Smooth muscle cell (in vitro differentiated cells): ENCODE measurements around the gene ING5. TPM values are rescaled to one million over a fixed set of nuclear protein-coding genes. Genes with fewer than 3 reads are reported as not detected.

Experiments used
- DNase-seq: peaks from one replicate; lab custom pipeline; 2025; ENCODE audit not compliant: unreplicated experiment; lab: John Stamatoyannopoulos, UW
- H2AFZ ChIP-seq: fragments of 200-600 bp; sonication (generic); 2 replicates; pipeline ENCODE4 v1.6.0; 2016; ENCODE audit warnings: antibody characterized with exemption, low read depth, mild to moderate bottlenecking
- H3F3A ChIP-seq: fragments of 200-600 bp; sonication (generic); 2 replicates; pipeline ENCODE4 v1.6.0; 2017; ENCODE audit warnings: antibody characterized with exemption, low read depth
- H3K27ac ChIP-seq: fragments of 200-600 bp; sonication (generic); 2 replicates; pipeline ENCODE4 v1.5.1; 2016; ENCODE audit warnings: low read depth, mild to moderate bottlenecking
- H3K27me3 ChIP-seq: fragments of 200-600 bp; sonication (generic); 2 replicates; pipeline ENCODE4 v1.6.1; 2016; ENCODE audit warnings: low read depth, mild to moderate bottlenecking
- H3K36me3 ChIP-seq: fragments of 200-600 bp; sonication (generic); 2 replicates; pipeline ENCODE4 v1.5.1; 2016; ENCODE audit warnings: low read depth
- H3K4me1 ChIP-seq: fragments of 200-600 bp; sonication (generic); 2 replicates; pipeline ENCODE4 v1.5.1; 2016; ENCODE audit warnings: low read depth
- H3K4me2 ChIP-seq: fragments of 200-600 bp; sonication (generic); 2 replicates; pipeline ENCODE4 v1.6.0; 2016; ENCODE audit warnings: mild to moderate bottlenecking
- H3K4me3 ChIP-seq: fragments of 200-600 bp; sonication (generic); 2 replicates; pipeline ENCODE4 v1.5.1; 2016; ENCODE audit warnings: mild to moderate bottlenecking
- H3K79me2 ChIP-seq: fragments of 200-600 bp; sonication (generic); 2 replicates; pipeline ENCODE4 v1.6.0; 2016; ENCODE audit warnings: low read depth, mild to moderate bottlenecking
- H3K9ac ChIP-seq: fragments of 200-600 bp; sonication (generic); 2 replicates; pipeline ENCODE4 v1.6.0; 2016; ENCODE audit warnings: low read depth
- H3K9me3 ChIP-seq: fragments of 200-600 bp; sonication (generic); replicated peaks from 2 replicates; pipeline ENCODE4 v1.5.1; 2016; ENCODE audit warnings: low read depth
- H4K20me1 ChIP-seq: fragments of 200-600 bp; sonication (generic); 2 replicates; pipeline ENCODE4 v1.6.0; 2016; ENCODE audit warnings: low read depth
- WGBS: methylation state at CpG from one replicate; pipeline ENCODE4 v1.1.7; 2016; ENCODE audit warnings: low lambda C conversion rate; 5-methylcytosine and 5-hydroxymethylcytosine counted together
- polyA plus RNA-seq: library from polyadenylated mRNA; unstranded; fragments of >200 nt; fragmentation: Nextera tagmentation; extraction: Ambion mirVana; gene quantifications from 2 replicates; pipeline ENCODE4 v1.2.1, GENCODE V29; 2016
- total RNA-seq: library from RNA; depleted of rRNA; stranded (reverse); fragments of >200 nt; gene quantifications from 2 replicates; pipeline ENCODE4 v1.2.3, GENCODE V29; 2014
- TF ChIP-seq, protein P1 (sequence below): fragments of 200-600 bp; sonication (generic); IDR thresholded peaks from 2 replicates; pipeline ENCODE4 v1.5.1; 2017; ENCODE audit warnings: borderline replicate concordance, mild to moderate bottlenecking, antibody characterized with exemption; ENCODE audit not compliant: insufficient read depth, poor library complexity, severe bottlenecking

ING5 gene
- total and polyA plus RNA-seq, 2 experiments from 2014 or later, result 6.7 to 10.6 TPM

DNA sequence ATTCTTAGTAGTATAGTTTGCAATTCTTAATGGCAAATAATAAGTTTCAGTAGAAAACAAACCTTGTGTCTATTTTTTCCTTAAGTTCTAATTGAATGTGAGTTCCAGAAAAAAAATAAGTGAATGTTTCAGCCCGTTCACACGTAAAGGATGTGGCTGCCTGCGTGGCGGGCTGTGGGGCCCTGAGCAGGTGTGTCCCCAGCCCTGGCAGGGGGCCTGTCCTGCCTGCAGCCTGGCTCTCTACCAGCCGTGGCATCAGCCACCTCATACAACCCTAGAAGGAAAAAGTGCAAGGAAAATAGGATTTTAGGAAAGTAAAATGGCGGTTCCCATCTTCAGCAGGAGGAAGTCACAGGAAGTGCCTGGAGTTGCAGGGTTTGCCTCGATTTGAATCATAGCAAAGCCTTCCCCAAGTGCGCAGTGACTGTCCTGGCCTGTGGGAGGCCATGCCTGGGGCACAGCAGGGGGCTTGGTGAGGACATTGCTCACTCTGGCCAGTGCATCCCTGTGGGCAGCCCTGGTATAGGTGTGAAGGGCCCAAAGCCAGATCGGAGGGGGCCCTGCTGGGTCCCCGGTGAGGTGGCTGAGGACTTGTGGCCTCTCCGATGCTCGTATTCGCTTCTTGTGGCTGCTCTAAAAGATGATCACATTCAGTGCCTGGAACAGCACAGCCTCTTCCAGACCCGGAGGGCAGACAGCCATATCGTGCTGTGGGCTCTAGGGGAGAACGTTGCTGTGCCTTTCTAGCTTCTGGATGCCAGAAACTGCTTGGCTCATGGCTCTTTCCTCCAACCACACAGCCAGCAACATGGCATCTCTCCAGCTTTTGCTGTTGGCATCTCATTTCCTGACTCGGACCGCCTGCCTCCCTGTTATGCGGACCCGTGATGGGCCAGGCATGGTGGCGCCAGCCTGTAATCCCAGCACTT lies 27.8 kb upstream of the ING5 start:
- H3K79me2 ChIP-seq, result no peaks in the 10 kb centered on the region
- H3K4me1 ChIP-seq, result no peaks in the 10 kb centered on the region
- peaks cover 8% of the 10 kb centered on the region for H3F3A ChIP-seq
- no peaks in the 10 kb centered on the region for H3K9me3 ChIP-seq
- no peaks in the 10 kb centered on the region for H4K20me1 ChIP-seq
- TF ChIP-seq, protein P1, sequence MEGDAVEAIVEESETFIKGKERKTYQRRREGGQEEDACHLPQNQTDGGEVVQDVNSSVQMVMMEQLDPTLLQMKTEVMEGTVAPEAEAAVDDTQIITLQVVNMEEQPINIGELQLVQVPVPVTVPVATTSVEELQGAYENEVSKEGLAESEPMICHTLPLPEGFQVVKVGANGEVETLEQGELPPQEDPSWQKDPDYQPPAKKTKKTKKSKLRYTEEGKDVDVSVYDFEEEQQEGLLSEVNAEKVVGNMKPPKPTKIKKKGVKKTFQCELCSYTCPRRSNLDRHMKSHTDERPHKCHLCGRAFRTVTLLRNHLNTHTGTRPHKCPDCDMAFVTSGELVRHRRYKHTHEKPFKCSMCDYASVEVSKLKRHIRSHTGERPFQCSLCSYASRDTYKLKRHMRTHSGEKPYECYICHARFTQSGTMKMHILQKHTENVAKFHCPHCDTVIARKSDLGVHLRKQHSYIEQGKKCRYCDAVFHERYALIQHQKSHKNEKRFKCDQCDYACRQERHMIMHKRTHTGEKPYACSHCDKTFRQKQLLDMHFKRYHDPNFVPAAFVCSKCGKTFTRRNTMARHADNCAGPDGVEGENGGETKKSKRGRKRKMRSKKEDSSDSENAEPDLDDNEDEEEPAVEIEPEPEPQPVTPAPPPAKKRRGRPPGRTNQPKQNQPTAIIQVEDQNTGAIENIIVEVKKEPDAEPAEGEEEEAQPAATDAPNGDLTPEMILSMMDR, result no peak
- no peaks in the 10 kb centered on the region for H3K27me3 ChIP-seq
- no peak overlapping the region for H3K9ac ChIP-seq
- DNase-seq, result no peak
- H3K36me3 ChIP-seq, result no peaks in the 10 kb centered on the region
- WGBS, result 95% methylated on average over 21 of the region's 21 CpGs
- no peak overlapping the region for H3K27ac ChIP-seq
- no peak overlapping the region for H3K4me3 ChIP-seq
- no peak overlapping the region for H3K4me2 ChIP-seq
- H2AFZ ChIP-seq, result no peak overlapping the region

DNA sequence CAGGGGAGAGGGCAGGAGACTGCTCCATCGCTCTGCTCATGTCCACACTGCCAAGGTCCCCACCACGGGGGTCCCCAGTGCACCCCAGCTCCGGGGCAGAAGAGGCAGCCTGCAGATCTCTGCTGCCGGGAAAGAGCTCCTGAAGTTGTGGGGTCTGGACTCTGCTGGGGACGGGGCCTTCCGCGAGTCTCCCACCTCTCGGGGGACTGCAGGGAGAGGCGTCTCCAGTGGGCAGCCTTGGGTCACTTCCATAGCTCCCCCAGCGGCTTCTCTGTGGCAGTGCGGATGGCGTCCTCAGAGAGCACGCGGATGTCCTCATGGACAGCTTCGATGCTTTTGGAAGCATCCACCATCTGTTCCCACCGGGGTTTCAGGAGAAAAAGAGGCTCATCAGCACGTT lies 26.0 kb upstream of the ING5 start:
- TF ChIP-seq, protein P1, result no peak
- no peak for DNase-seq
- Histone ChIP-seq H4K20me1 (no peaks in the 10 kb centered on the region), H3K4me3 (no peak overlapping the region), H3K4me1 (no peaks in the 10 kb centered on the region), H3F3A (peaks cover 8% of the 10 kb centered on the region), H3K27me3 (no peaks in the 10 kb centered on the region), H3K27ac (no peak overlapping the region), H3K9me3 (no peaks in the 10 kb centered on the region), H2AFZ (no peak overlapping the region), H3K4me2 (no peak overlapping the region), H3K79me2 (peaks cover 4% of the 10 kb centered on the region), H3K36me3 (no peaks in the 10 kb centered on the region), H3K9ac (no peak overlapping the region)
- 93% methylated on average over 17 of the region's 17 CpGs for WGBS

DNA sequence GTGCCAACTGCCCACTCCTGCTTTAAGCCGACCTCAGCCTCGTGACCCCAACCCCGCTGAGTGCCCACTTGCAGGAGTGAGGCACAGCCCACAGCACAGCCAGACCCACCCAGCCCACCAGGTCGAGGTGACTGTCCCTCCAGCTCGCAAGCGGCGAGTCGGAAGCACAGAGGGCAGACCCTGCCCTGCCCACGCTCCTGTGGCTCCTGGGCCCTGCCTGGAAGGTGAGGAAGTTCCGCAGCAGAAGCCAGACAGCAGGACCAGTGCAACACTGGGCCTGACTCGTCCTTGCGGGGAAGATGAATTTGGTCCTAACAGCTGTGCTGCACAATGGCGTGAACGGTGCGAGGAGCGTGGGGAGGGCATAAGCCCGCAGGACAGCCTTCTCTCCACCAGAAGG lies 25.2 kb upstream of the ING5 start:
- peaks cover 14% of the 10 kb centered on the region for H3F3A ChIP-seq
- no peak overlapping the region for H3K4me2 ChIP-seq
- H3K4me3 ChIP-seq, result no peak overlapping the region
- H3K27me3 ChIP-seq, result no peaks in the 10 kb centered on the region
- no peaks in the 10 kb centered on the region for H3K9me3 ChIP-seq
- no peak overlapping the region for H2AFZ ChIP-seq
- peaks cover 6% of the 10 kb centered on the region for H4K20me1 ChIP-seq
- TF ChIP-seq, protein P1, result no peak
- H3K4me1 ChIP-seq, result no peaks in the 10 kb centered on the region
- peaks cover 4% of the 10 kb centered on the region for H3K79me2 ChIP-seq
- 97% methylated on average over 17 of the region's 17 CpGs for WGBS
- no peak overlapping the region for H3K27ac ChIP-seq
- no peak for DNase-seq
- H3K36me3 ChIP-seq, result no peaks in the 10 kb centered on the region
- no peak overlapping the region for H3K9ac ChIP-seq
